ENCODE measurements around the gene USE1. TPM values are rescaled to one million over a fixed set of nuclear protein-coding genes. Genes with fewer than 3 reads are reported as not detected.

USE1 gene
- total RNA-seq, 2 donors from 2014 or later = 11.5 to 13.7 TPM

GRCh38 chr19:17205237-17206140, 9.7 kb upstream of the USE1 start:
- no peak overlapping the region for H3K4me3 ChIP-seq
- ATAC-seq (ENCODE audit: insufficient number of reproducible peaks, low FRiP score, low read depth) = no peak
- no peak overlapping the region for H3K27ac ChIP-seq
- H3K9me3 ChIP-seq = no peaks in the 10 kb centered on the region
- no peaks in the 10 kb centered on the region for H3K4me1 ChIP-seq (ENCODE audit: control insufficient read depth in 1 of 2, low read depth in 2 of 2)
- peaks cover 60% of the 10 kb centered on the region for H3K36me3 ChIP-seq
- TF ChIP-seq, protein P1, sequence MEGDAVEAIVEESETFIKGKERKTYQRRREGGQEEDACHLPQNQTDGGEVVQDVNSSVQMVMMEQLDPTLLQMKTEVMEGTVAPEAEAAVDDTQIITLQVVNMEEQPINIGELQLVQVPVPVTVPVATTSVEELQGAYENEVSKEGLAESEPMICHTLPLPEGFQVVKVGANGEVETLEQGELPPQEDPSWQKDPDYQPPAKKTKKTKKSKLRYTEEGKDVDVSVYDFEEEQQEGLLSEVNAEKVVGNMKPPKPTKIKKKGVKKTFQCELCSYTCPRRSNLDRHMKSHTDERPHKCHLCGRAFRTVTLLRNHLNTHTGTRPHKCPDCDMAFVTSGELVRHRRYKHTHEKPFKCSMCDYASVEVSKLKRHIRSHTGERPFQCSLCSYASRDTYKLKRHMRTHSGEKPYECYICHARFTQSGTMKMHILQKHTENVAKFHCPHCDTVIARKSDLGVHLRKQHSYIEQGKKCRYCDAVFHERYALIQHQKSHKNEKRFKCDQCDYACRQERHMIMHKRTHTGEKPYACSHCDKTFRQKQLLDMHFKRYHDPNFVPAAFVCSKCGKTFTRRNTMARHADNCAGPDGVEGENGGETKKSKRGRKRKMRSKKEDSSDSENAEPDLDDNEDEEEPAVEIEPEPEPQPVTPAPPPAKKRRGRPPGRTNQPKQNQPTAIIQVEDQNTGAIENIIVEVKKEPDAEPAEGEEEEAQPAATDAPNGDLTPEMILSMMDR (IDR thresholded peaks at IDR 0.05) = peak; percentile 47
- DNase-seq (ENCODE audit: low spot score) = no peak
- H3K27me3 ChIP-seq (replicated peaks; ENCODE audit: insufficient read depth) = no peaks in the 10 kb centered on the region

- H3K27ac ChIP-seq = no peak overlapping the region
- ATAC-seq (ENCODE audit: insufficient number of reproducible peaks, low FRiP score, low read depth) (no peak), DNase-seq (ENCODE audit: low spot score) (no peak)
- H3K36me3 ChIP-seq = peaks cover 47% of the 10 kb centered on the region
- H3K4me1 ChIP-seq (ENCODE audit: control insufficient read depth in 1 of 2, low read depth in 2 of 2) = no peaks in the 10 kb centered on the region
- no peaks in the 10 kb centered on the region for H3K27me3 ChIP-seq (replicated peaks; ENCODE audit: insufficient read depth)
- H3K9me3 ChIP-seq = no peaks in the 10 kb centered on the region
- TF ChIP-seq, protein P1 (IDR thresholded peaks at IDR 0.05) = no peak
- H3K4me3 ChIP-seq = no peak overlapping the region
Measured at GRCh38 chr19:17206736-17207581, 8.2 kb upstream of the USE1 start.

- ATAC-seq (ENCODE audit: insufficient number of reproducible peaks, low FRiP score, low read depth) = no peak
- TF ChIP-seq, protein P1 (IDR thresholded peaks at IDR 0.05) = no peak
- Histone ChIP-seq H3K36me3 (peaks cover 35% of the 10 kb centered on the region), H3K27ac (no peak overlapping the region), H3K9me3 (no peaks in the 10 kb centered on the region), H3K4me3 (no peak overlapping the region), H3K27me3 (replicated peaks; ENCODE audit: insufficient read depth) (no peaks in the 10 kb centered on the region), H3K4me1 (ENCODE audit: control insufficient read depth in 1 of 2, low read depth in 2 of 2) (peaks cover 0 to under 1% of the 10 kb centered on the region in 2 donors)
- no peak for DNase-seq (ENCODE audit: low spot score)
Measured at GRCh38 chr19:17209126-17210036, 5.8 kb upstream of the USE1 start.

DNA sequence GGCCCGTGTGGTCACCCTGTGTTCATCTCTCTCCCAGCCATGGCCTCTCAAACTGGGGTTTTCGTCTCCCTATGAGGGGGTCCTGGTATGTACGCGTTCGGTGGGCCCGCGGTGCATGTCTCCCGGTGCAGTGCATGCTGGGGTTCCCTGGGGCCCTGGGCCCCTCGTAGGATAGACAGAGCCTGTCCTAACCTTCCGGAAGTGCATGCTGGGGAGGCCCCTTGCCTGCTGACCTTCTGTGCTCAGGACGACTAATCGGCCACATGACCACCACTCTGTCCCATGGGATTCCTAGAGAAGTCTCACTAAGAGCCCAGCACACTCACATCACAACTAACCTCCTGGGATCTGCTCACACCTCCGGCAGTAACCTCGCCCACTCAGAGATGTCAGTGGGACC, 4.9 kb upstream of the USE1 start:
- H3K4me1 ChIP-seq (ENCODE audit: control insufficient read depth in 1 of 2, low read depth in 2 of 2) = peaks cover 0 to 6% of the 10 kb centered on the region in 2 donors
- ATAC-seq (ENCODE audit: insufficient number of reproducible peaks, low FRiP score, low read depth) = no peak
- TF ChIP-seq, protein P1 (IDR thresholded peaks at IDR 0.05) = no peak
- no peak overlapping the region for H3K4me3 ChIP-seq
- no peak overlapping the region for H3K27ac ChIP-seq
- no peak for DNase-seq (ENCODE audit: low spot score)
- peaks cover 35% of the 10 kb centered on the region for H3K36me3 ChIP-seq
- no peaks in the 10 kb centered on the region for H3K9me3 ChIP-seq
- H3K27me3 ChIP-seq (replicated peaks; ENCODE audit: insufficient read depth) = no peaks in the 10 kb centered on the region
